A673 (cell line): ENCODE data around the gene DRD1. TPM values are rescaled to one million over a fixed set of nuclear protein-coding genes. Genes with fewer than 3 reads are reported as not detected.

Experiments used
- BruUV-seq: library from RNA; stranded (reverse); fragments of 400-500 nt; replicated peaks from 2 replicates; lab custom pipeline; 2021; lab: Mats Ljungman, UMichigan
- CTCF ChIA-PET: fragments of 300-600 bp; sonication (Branson Sonifier 250); formaldehyde crosslinking; loops from one replicate; lab custom pipeline; 2022; ENCODE audit warnings: antibody characterized with exemption; lab: Charles Lee
- POLR2A ChIA-PET: fragments of 300-600 bp; sonication (Branson Sonifier 250); formaldehyde crosslinking; loops from one replicate; lab custom pipeline; 2022; ENCODE audit warnings: antibody characterized with exemption; ENCODE audit not compliant: low non-redundant PET; lab: Charles Lee
- DNase-seq: peaks from one replicate; pipeline ENCODE4 v3.0.0-alpha.2; 2015; ENCODE audit warnings: low spot score
- H3K27ac ChIP-seq: fragments of 200-600 bp; sonication (generic); 2 replicates; pipeline ENCODE4 v1.5.1; 2016; ENCODE audit warnings: mixed run types, low read depth, mild to moderate bottlenecking, mixed read lengths, antibody characterized with exemption, low read length; ENCODE audit not compliant: poor library complexity, severe bottlenecking
- H3K27me3 ChIP-seq: fragments of 200-600 bp; sonication (generic); replicated peaks from 2 replicates; pipeline ENCODE4 v1.6.1; 2017; ENCODE audit warnings: mixed run types, low read depth, mild to moderate bottlenecking, mixed read lengths, antibody characterized with exemption, low read length; ENCODE audit not compliant: insufficient read depth, poor library complexity
- H3K36me3 ChIP-seq: fragments of 200-600 bp; sonication (generic); 2 replicates; pipeline ENCODE4 v1.6.1; 2016; ENCODE audit warnings: mixed run types, mild to moderate bottlenecking, mixed read lengths, antibody characterized with exemption, low read length; ENCODE audit not compliant: insufficient read depth, poor library complexity, severe bottlenecking
- H3K4me1 ChIP-seq: fragments of 200-600 bp; sonication (generic); 2 replicates; pipeline ENCODE4 v1.6.1; 2017; ENCODE audit warnings: mixed run types, mild to moderate bottlenecking, mixed read lengths, antibody characterized with exemption, low read length; ENCODE audit not compliant: insufficient read depth, poor library complexity, severe bottlenecking
- H3K4me3 ChIP-seq: fragments of 200-600 bp; sonication (generic); 2 replicates; pipeline ENCODE4 v1.5.1; 2016; ENCODE audit warnings: low read depth, mixed run types, mild to moderate bottlenecking, mixed read lengths, low read length; ENCODE audit not compliant: poor library complexity, severe bottlenecking
- H3K9me3 ChIP-seq: fragments of 200-600 bp; sonication (generic); 2 replicates; pipeline ENCODE4 v1.6.1; 2016; ENCODE audit warnings: mixed run types, low read depth, mild to moderate bottlenecking, mixed read lengths, antibody characterized with exemption, low read length; ENCODE audit not compliant: poor library complexity, severe bottlenecking
- EZH2 ChIP-seq: fragments of 200-600 bp; sonication (generic); IDR thresholded peaks from 2 replicates; pipeline ENCODE4 v1.6.1; 2017; ENCODE audit warnings: borderline replicate concordance, low read depth, mild to moderate bottlenecking, mixed read lengths, antibody characterized with exemption, low read length; ENCODE audit not compliant: poor library complexity, severe bottlenecking
- intact Hi-C: fragments of 100-400 bp; cut with micrococcal nuclease; formaldehyde crosslinking; loops from one replicate; pipeline ENCODE4 v1.10.0; 2022; ENCODE audit not compliant: unreplicated experiment
- total RNA-seq: library from RNA; stranded (reverse); gene quantifications from 2 replicates; pipeline ENCODE4 v1.2.3, GENCODE V29; 2021
- TF ChIP-seq, protein P1 (sequence below): fragments of 300-800, 200-600 bp; sonication (generic); conservative IDR thresholded peaks from 2 replicates; pipeline ENCODE4 v1.5.1; 2017; ENCODE audit warnings: low read depth, mild to moderate bottlenecking, antibody characterized with exemption, low read length, moderate library complexity, mixed read lengths

DRD1 gene
- total RNA-seq, 1 experiment from 2014 or later = 0.77 TPM

DNA sequence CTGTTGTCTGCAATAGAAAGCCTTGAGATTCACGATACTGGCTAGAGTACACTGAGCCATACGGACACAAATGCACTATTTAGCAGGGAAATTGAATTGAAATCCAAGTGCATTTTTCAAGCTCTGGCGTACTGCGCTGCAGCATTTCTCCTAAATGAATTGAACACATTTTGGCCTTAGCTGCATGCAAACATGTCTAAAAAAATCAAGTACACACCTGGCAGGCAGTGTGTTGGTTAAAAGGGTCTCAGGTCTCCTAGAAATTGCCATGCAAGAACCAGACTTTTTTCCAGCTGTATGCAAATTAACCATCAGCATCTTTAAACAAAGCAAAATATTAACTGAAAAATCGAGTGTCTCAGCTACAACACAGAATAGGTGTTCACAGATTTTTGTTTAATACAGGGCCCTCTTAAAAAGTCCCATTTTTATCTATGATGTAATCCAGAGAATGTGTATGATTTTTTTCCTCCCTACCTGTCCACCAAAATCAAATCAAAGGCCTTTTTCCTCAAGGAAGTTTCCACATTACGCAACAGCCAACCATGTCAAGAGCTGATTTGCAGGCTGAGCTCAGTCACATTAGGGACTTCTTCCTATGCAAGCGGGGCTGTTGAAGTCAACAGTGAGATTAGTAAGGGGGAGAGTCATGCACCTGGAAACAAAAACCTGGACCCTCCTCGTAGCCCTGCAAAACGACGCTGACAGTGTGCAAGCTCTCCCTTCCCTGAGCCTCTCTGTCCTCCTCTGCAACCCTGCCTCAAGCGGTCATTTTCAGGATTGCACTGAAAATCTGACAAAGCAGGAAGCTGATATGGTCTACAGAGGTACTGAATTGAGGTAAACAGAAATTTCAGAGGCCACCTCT, 20.3 kb upstream of the DRD1 start:
- ChIA-PET CTCF (interaction anchor here (0.6 to 2.0 kb wide), 4 partner anchors 10 to 47 kb away, joined by 3 to 5 read pairs (median 4); partner anchors contain the start of gene SFXN1), POLR2A (interaction anchor here (1.0 kb wide), 1 partner anchor 14 kb away, joined by 3 read pairs; the partner anchor contains the start of gene SFXN1)
- Histone ChIP-seq H3K4me3 (no peak overlapping the region), H3K27ac (no peak overlapping the region), H3K27me3 (peaks cover 23% of the 10 kb centered on the region), H3K4me1 (no peaks in the 10 kb centered on the region), H3K36me3 (no peaks in the 10 kb centered on the region), H3K9me3 (no peaks in the 10 kb centered on the region)
- peak; percentile 52 for DNase-seq
- intact Hi-C loops = no loop called here
- no TSS peak for BruUV-seq
- no peak for TF ChIP-seq EZH2
- TF ChIP-seq, protein P1, sequence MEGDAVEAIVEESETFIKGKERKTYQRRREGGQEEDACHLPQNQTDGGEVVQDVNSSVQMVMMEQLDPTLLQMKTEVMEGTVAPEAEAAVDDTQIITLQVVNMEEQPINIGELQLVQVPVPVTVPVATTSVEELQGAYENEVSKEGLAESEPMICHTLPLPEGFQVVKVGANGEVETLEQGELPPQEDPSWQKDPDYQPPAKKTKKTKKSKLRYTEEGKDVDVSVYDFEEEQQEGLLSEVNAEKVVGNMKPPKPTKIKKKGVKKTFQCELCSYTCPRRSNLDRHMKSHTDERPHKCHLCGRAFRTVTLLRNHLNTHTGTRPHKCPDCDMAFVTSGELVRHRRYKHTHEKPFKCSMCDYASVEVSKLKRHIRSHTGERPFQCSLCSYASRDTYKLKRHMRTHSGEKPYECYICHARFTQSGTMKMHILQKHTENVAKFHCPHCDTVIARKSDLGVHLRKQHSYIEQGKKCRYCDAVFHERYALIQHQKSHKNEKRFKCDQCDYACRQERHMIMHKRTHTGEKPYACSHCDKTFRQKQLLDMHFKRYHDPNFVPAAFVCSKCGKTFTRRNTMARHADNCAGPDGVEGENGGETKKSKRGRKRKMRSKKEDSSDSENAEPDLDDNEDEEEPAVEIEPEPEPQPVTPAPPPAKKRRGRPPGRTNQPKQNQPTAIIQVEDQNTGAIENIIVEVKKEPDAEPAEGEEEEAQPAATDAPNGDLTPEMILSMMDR = peak; percentile 65

DNA sequence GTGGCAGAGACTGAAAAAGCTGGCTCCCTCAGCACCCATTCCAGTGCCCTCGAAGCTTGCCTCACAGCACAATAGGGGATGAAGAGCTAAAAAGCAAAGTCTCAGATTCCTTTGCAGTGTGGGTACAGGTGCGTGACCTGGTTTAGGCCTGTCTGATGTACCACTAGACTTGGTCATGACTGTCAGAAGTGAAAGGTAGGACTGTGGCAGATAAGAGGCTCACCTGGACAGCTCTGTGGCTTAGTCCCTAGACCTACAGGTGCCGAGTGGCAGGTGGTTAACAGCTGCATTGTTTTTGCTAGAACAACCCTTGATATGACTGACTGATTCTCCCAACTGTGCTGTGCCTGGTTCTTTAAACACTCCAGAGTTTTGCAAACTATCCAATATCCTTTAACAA, 19.7 kb upstream of the DRD1 start:
- POLR2A ChIA-PET = no interaction called here

DNA sequence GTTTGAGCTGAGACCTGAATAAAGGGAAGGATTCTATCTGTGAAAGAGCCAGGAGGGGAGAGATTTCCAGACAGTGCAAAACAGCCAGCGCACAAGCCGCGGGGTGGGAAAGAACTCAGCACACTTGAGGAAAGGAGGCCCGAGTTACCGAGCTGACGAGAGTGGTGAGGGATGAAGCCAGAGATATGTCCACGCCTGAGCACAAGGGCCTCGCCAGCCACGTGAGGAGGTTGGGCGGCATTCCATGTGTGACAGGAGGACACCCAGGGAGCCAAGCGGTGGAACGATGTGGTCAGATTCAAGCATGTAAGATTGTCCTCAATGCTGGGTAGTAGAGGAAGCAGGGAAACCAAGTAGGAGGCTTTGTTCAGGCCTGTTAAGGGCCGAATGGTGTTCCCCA, 17.4 kb upstream of the DRD1 start:
- no peak overlapping the region for H3K27ac ChIP-seq
- no peak for TF ChIP-seq EZH2
- POLR2A ChIA-PET = no interaction called here
- H3K4me1 ChIP-seq = no peaks in the 10 kb centered on the region
- H3K4me3 ChIP-seq = no peak overlapping the region
- no peaks in the 10 kb centered on the region for H3K9me3 ChIP-seq
- intact Hi-C loops = no loop called here
- H3K27me3 ChIP-seq = peaks cover 7% of the 10 kb centered on the region
- no TSS peak for BruUV-seq
- H3K36me3 ChIP-seq = no peaks in the 10 kb centered on the region
- CTCF ChIA-PET = interaction anchor here (0.7 kb wide), 1 partner anchor 880 kb away, joined by 10 read pairs; no protein-coding TSS in a partner anchor
- no peak for DNase-seq

More for the DNA sequence above, 19.7 kb upstream of the DRD1 start:
- no peak for DNase-seq
- peaks cover 22% of the 10 kb centered on the region for H3K27me3 ChIP-seq
- intact Hi-C loops = no loop called here
- TF ChIP-seq EZH2 = no peak
- TF ChIP-seq, protein P1 = no peak
- no peak overlapping the region for H3K27ac ChIP-seq
- no peak overlapping the region for H3K4me3 ChIP-seq
- H3K4me1 ChIP-seq = no peaks in the 10 kb centered on the region
- H3K36me3 ChIP-seq = no peaks in the 10 kb centered on the region
- no peaks in the 10 kb centered on the region for H3K9me3 ChIP-seq
- CTCF ChIA-PET = interaction anchor here (2.0 kb wide), 1 partner anchor 15 kb away, joined by 5 read pairs; the partner anchor contains the start of gene SFXN1
- no TSS peak for BruUV-seq
